ENCODE results near the gene DNER. TPM values are rescaled to one million over a fixed set of nuclear protein-coding genes. Genes with fewer than 3 reads are reported as not detected.
A peak's percentile ranks its signal among the peaks of the same experiment; 100 is the strongest.

DNER gene
- polyA plus RNA-seq, 1 of the 3 experiments (the other 2 are of a cell fraction), result 1.4 TPM

GRCh38 chr2:229675569-229675968 lies 38.8 kb downstream of the DNER start:
- no peaks in the 10 kb centered on the region for H3K9me3 ChIP-seq
- no peaks in the 10 kb centered on the region for H3K27me3 ChIP-seq (ENCODE audit: insufficient read depth)
- H3K9me2 ChIP-seq, result no peaks in the 10 kb centered on the region
- H2AFZ ChIP-seq (ENCODE audit: low read depth), result no peak overlapping the region
- H3F3A ChIP-seq (replicated peaks; ENCODE audit: insufficient read depth), result no peaks in the 10 kb centered on the region
- H3K4me3 ChIP-seq (ENCODE audit: low read depth in 2 of 2, low read length in 1 of 2), result no peak overlapping the region
- TF ChIP-seq RCOR1 (IDR thresholded peaks at IDR 0.05; ENCODE audit: low read length) (peak; percentile 23; the same call in 1 of the 2 replicates), GABPA (IDR thresholded peaks at IDR 0.05; ENCODE audit: low read depth) (no peak), EZH2phosphoT487 (IDR thresholded peaks at IDR 0.05; ENCODE audit: borderline replicate concordance, low read depth) (no peak), EP300 (IDR thresholded peaks at IDR 0.05; ENCODE audit: borderline replicate concordance in 1 of 2, low read depth in 1 of 2, low read length in 1 of 2) (peak in 1 of 2 experiments; percentile 26; a peak in 1 of 4 replicates), NRF1 (IDR thresholded peaks at IDR 0.05; ENCODE audit: low read depth, low read length) (no peak)
- H3K36me3 ChIP-seq (replicated peaks in 1 of 2; ENCODE audit: control insufficient read depth in 1 of 2, insufficient read depth in 2 of 2, low read length in 1 of 2), result no peaks in the 10 kb centered on the region
- DNase-seq, result peak; percentile 34
- 9% methylated on average over 4 of the region's 4 CpGs for WGBS (ENCODE audit: low lambda C conversion rate)
- peaks cover 0 to 14% of the 10 kb centered on the region in 2 experiments; a peak in 1 of 4 replicates for H3K4me1 ChIP-seq (ENCODE audit: control insufficient read depth in 1 of 2, insufficient read depth in 2 of 2, low read depth in 1 of 2, low read length in 1 of 2)
- no peak overlapping the region for H3K9ac ChIP-seq
- no peak overlapping the region for H3K4me2 ChIP-seq
- ChIA-PET CTCF (interaction anchor here (1.3 to 1.5 kb wide), 2 partner anchors 37 to 40 kb away, joined by 4 read pairs; no protein-coding TSS in a partner anchor), POLR2A (no interaction called here)
- H4K20me1 ChIP-seq (ENCODE audit: insufficient read depth), result no peaks in the 10 kb centered on the region
- peak overlapping the region in 1 of 2 experiments; percentile 66; a peak in 2 of 4 replicates for H3K27ac ChIP-seq (ENCODE audit: low read depth in 2 of 2, low read length in 1 of 2)
- no peaks in the 10 kb centered on the region for H3K79me2 ChIP-seq (ENCODE audit: insufficient read depth)

- H3K4me2 ChIP-seq, result no peak overlapping the region
- no peaks in the 10 kb centered on the region for H3K36me3 ChIP-seq (replicated peaks in 1 of 2; ENCODE audit: control insufficient read depth in 1 of 2, insufficient read depth in 2 of 2, low read length in 1 of 2)
- peaks cover 0 to 14% of the 10 kb centered on the region in 2 experiments; a peak in 1 of 4 replicates for H3K4me1 ChIP-seq (ENCODE audit: control insufficient read depth in 1 of 2, insufficient read depth in 2 of 2, low read depth in 1 of 2, low read length in 1 of 2)
- ChIA-PET CTCF (interaction anchor here (1.0 to 1.5 kb wide), 3 partner anchors 35 to 40 kb away, joined by 3 to 4 read pairs (median 4); no protein-coding TSS in a partner anchor), POLR2A (no interaction called here)
- 43% methylated on average over 4 of the region's 6 CpGs for WGBS (ENCODE audit: low lambda C conversion rate)
- H3K4me3 ChIP-seq (ENCODE audit: low read depth in 2 of 2, low read length in 1 of 2), result no peak overlapping the region
- H3K27me3 ChIP-seq (ENCODE audit: insufficient read depth), result no peaks in the 10 kb centered on the region
- H3K79me2 ChIP-seq (ENCODE audit: insufficient read depth), result no peaks in the 10 kb centered on the region
- H4K20me1 ChIP-seq (ENCODE audit: insufficient read depth), result no peaks in the 10 kb centered on the region
- H3F3A ChIP-seq (replicated peaks; ENCODE audit: insufficient read depth), result no peaks in the 10 kb centered on the region
- H3K9me2 ChIP-seq, result no peaks in the 10 kb centered on the region
- peak overlapping the region in 1 of 2 experiments; percentile 39; a peak in 2 of 4 replicates for H3K27ac ChIP-seq (ENCODE audit: low read depth in 2 of 2, low read length in 1 of 2)
- no peaks in the 10 kb centered on the region for H3K9me3 ChIP-seq
- H2AFZ ChIP-seq (ENCODE audit: low read depth), result no peak overlapping the region
- TF ChIP-seq NRF1 (IDR thresholded peaks at IDR 0.05; ENCODE audit: low read depth, low read length) (no peak), USF1 (IDR thresholded peaks at IDR 0.05; ENCODE audit: borderline replicate concordance, low read depth) (no peak), GABPA (IDR thresholded peaks at IDR 0.05; ENCODE audit: low read depth) (no peak), EP300 (IDR thresholded peaks at IDR 0.05; ENCODE audit: borderline replicate concordance in 1 of 2, low read depth in 1 of 2, low read length in 1 of 2) (no peak)
- TF ChIP-seq, protein P1, sequence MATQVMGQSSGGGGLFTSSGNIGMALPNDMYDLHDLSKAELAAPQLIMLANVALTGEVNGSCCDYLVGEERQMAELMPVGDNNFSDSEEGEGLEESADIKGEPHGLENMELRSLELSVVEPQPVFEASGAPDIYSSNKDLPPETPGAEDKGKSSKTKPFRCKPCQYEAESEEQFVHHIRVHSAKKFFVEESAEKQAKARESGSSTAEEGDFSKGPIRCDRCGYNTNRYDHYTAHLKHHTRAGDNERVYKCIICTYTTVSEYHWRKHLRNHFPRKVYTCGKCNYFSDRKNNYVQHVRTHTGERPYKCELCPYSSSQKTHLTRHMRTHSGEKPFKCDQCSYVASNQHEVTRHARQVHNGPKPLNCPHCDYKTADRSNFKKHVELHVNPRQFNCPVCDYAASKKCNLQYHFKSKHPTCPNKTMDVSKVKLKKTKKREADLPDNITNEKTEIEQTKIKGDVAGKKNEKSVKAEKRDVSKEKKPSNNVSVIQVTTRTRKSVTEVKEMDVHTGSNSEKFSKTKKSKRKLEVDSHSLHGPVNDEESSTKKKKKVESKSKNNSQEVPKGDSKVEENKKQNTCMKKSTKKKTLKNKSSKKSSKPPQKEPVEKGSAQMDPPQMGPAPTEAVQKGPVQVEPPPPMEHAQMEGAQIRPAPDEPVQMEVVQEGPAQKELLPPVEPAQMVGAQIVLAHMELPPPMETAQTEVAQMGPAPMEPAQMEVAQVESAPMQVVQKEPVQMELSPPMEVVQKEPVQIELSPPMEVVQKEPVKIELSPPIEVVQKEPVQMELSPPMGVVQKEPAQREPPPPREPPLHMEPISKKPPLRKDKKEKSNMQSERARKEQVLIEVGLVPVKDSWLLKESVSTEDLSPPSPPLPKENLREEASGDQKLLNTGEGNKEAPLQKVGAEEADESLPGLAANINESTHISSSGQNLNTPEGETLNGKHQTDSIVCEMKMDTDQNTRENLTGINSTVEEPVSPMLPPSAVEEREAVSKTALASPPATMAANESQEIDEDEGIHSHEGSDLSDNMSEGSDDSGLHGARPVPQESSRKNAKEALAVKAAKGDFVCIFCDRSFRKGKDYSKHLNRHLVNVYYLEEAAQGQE (IDR thresholded peaks at IDR 0.05; ENCODE audit: low read depth, low read length), result no peak
- H3K9ac ChIP-seq, result no peak overlapping the region
- no peak for DNase-seq
These were observed 39.4 kb downstream of the DNER start for GRCh38 chr2:229674830-229675530.
